ES-I3 (cell line): ENCODE measurements around the gene TBC1D12.

ENCODE experiments used
- H3K36me3 ChIP-seq: 2 replicates; pipeline ENCODE4 v1.6.1; 2013; ENCODE audit warnings: mild to moderate bottlenecking, low read length, control low read depth, moderate library complexity; ENCODE audit not compliant: insufficient read depth
- H3K4me1 ChIP-seq: 2 replicates; pipeline ENCODE4 v1.6.1; 2013; ENCODE audit warnings: mild to moderate bottlenecking, control low read depth, low read length; ENCODE audit not compliant: insufficient read depth
- H3K9ac ChIP-seq: 2 replicates; pipeline ENCODE4 v1.6.1; 2013; ENCODE audit warnings: low read depth, mild to moderate bottlenecking, low read length, moderate library complexity
- H3K9me3 ChIP-seq: 2 replicates; pipeline ENCODE4 v1.6.1; 2013; ENCODE audit warnings: mild to moderate bottlenecking, low read length, moderate library complexity; ENCODE audit not compliant: control insufficient read depth, insufficient read depth

TBC1D12 gene

DNA sequence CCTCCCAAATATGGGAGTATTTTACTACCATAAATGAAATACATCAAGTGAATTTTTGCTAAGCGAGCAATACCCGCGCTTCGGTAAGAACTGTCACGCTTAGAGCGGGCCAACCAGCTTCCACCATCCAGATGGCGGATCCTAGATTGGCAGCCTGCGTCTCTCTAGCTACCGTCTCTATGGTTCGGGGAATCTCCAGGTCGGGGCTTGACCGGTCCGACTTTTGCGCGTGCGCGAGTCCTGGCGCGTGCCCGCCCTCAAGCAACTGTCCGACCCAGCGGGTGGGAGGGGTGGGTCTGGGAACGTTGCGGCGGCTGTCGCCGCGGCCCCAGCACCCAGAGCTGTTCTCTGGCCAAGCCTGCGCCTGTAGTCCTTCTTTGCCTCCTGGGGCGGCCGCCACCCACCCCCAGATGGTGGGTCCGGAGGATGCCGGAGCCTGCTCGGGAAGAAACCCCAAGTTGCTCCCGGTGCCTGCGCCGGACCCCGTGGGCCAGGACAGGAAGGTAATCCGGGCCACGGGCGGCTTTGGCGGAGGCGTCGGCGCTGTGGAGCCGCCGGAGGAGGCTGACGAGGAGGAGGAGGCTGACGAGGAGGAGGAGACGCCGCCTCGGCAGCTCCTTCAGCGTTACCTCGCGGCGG lies at the start of gene TBC1D12:
Gene TBC1D12, plus strand, starts transcription at position 338 of the 639 bp plus-strand sequence. Its CDS starts 73 bp downstream, at position 411.
- Histone ChIP-seq H3K9me3 (no peaks in the 10 kb centered on the region), H3K9ac (peak within 1 kb of the TSS; percentile 73), H3K4me1 (no peaks in the 10 kb centered on the region), H3K36me3 (no peaks in the 10 kb centered on the region)

GRCh38 chr10:94353336-94353735 lies 49.0 kb upstream of the TBC1D12 start:
- Histone ChIP-seq H3K36me3 (peaks cover 4% of the 10 kb centered on the region; the same call in 1 of the 2 replicates), H3K4me1 (0 out of 2 replicates have a peak, but pooled peaks cover 4% of the 10 kb centered on the region), H3K9me3 (no peaks in the 10 kb centered on the region), H3K9ac (no peak overlapping the region)

- Histone ChIP-seq H3K4me1 (peaks cover 9% of the 10 kb centered on the region; the same call in 1 of the 2 replicates), H3K9ac (no peak overlapping the region), H3K36me3 (peaks cover 4% of the 10 kb centered on the region; the same call in 1 of the 2 replicates), H3K9me3 (no peaks in the 10 kb centered on the region)
These were observed 46.5 kb upstream of the TBC1D12 start for GRCh38 chr10:94355841-94356240.

GRCh38 chr10:94357193-94357592 lies 45.1 kb upstream of the TBC1D12 start:
- Histone ChIP-seq H3K9me3 (no peaks in the 10 kb centered on the region), H3K4me1 (peaks cover 11% of the 10 kb centered on the region), H3K36me3 (peaks cover 4% of the 10 kb centered on the region; the same call in 1 of the 2 replicates), H3K9ac (no peak overlapping the region)

GRCh38 chr10:94358480-94358879 lies 43.9 kb upstream of the TBC1D12 start:
- H3K36me3 ChIP-seq, result peaks cover 4% of the 10 kb centered on the region; the same call in 1 of the 2 replicates
- no peaks in the 10 kb centered on the region for H3K9me3 ChIP-seq
- peaks cover 11% of the 10 kb centered on the region for H3K4me1 ChIP-seq
- no peak overlapping the region; the same call in 1 of the 2 replicates for H3K9ac ChIP-seq

- Histone ChIP-seq H3K36me3 (peaks cover 4% of the 10 kb centered on the region; the same call in 1 of the 2 replicates), H3K9ac (0 out of 2 replicates have a peak overlapping the region, but pooled peaks have one; percentile 92), H3K4me1 (peaks cover 11% of the 10 kb centered on the region), H3K9me3 (no peaks in the 10 kb centered on the region)
These were observed 41.1 kb upstream of the TBC1D12 start for GRCh38 chr10:94361171-94361794.

DNA sequence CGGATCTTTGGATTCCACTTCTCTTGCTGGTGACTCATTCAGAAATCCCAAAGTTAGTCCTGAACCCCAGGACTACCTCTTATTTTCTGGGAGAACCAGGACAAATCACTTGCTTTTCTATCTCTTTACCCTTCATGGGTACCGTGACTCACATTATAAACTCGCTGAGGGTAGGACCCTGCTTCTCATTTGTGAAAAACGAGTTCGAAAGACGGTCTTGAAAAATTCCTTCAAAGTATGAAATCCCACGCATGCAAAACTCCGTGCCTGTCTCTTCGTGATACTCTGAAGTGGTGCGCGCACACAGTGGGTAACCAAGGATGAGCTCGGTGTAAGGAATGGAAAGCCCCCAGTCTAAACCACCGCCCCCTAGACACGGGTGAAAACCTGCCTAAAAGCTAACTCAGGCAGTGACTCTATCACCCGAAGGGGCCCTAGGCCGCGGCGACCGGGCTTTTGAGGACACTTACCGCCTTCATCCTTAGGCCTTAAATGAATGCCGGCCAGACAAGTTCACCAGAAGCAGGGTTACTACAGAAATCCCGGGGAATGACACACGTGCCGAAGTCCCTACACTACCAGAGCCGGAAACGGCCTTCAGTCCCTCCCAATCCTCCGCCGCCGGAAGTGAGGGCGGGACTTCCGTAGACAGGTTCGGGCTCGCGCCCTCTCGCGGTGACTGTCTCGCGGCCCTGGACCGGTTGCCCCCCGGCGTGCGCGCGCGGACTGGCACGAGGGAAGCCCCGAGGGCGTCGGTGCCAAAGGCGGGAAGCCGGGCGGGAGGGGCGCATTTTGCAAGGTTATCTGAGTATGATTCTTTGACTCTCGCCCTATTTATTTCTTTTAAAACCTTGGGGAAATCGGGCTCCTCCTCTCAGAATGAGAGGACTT lies 39.7 kb upstream of the TBC1D12 start, which contains the start of gene NOC3L:
Gene NOC3L, minus strand, starts transcription at position 580 of the 891 bp plus-strand sequence. Its CDS starts 101 bp downstream, at position 479.
- Histone ChIP-seq H3K9me3 (no peaks in the 10 kb centered on the region), H3K36me3 (peaks cover 4% of the 10 kb centered on the region; the same call in 1 of the 2 replicates), H3K9ac (peak within 1 kb of the TSS; percentile 92), H3K4me1 (peaks cover 11% of the 10 kb centered on the region)

DNA sequence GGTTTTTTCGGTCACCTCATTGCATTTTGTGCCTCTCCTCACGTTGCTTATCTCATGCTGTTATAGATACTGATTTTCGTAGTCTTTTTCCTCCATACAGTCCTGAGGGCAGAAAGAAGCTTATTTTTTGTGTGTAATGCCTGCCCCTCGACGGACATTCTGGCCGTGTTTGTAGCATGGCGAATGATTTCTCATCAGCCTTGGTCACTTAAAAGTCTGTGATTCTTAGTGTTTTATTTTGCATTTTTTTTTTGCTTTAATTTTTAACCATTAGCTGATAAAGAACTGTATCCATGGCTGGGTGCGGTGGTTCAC lies 39.1 kb upstream of the TBC1D12 start:
- Histone ChIP-seq H3K36me3 (peaks cover 1% of the 10 kb centered on the region; the same call in 1 of the 2 replicates), H3K9me3 (no peaks in the 10 kb centered on the region), H3K4me1 (peaks cover 9% of the 10 kb centered on the region), H3K9ac (peak overlapping the region; percentile 92; the same call in 1 of the 2 replicates)

DNA sequence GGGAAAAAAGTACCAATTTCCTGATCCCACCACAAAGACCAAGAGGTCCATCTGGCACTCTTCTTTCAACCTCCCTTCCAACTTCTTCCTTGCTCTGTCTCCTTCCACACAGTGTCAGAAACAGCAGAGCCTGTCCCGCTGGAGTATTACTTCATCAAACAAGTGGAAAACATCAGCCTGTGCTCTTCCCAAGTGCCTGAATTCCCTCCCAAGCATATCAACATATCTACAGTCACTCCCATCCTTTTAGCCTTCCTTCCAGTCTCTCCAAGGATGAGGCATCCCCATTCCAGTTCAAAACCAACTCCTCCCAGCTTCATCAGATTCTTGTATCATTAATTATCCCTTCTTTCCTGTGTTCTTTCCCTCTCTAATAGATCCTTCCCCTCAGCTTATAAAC lies 37.9 kb upstream of the TBC1D12 start:
- Histone ChIP-seq H3K9ac (no peak overlapping the region), H3K4me1 (peaks cover 3% of the 10 kb centered on the region; the same call in 1 of the 2 replicates), H3K9me3 (no peaks in the 10 kb centered on the region), H3K36me3 (no peaks in the 10 kb centered on the region; the same call in 1 of the 2 replicates)

DNA sequence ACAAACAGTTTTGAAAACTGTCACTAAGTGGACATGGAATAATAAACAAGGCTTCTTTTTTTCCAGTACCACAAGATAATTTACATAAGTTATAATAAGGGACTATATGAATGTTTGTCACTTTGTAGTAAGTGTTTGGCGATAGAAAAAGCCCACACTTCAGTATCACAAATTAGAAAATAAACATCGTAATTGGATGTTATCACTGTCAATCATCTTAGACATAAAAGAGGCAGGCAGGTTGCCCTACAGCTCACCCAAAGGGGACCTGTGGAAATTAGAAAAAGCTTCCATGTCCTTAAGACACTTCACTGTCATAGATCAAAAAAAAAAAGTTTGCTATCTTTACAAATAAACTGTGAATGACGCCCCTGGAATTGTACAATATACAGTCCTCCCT lies 36.0 kb upstream of the TBC1D12 start:
- H3K9me3 ChIP-seq, result no peaks in the 10 kb centered on the region
- no peak overlapping the region for H3K9ac ChIP-seq
- no peaks in the 10 kb centered on the region for H3K36me3 ChIP-seq
- H3K4me1 ChIP-seq, result no peaks in the 10 kb centered on the region

- Histone ChIP-seq H3K36me3 (no peaks in the 10 kb centered on the region), H3K4me1 (no peaks in the 10 kb centered on the region), H3K9me3 (no peaks in the 10 kb centered on the region), H3K9ac (no peak overlapping the region)
These were observed 31.8 kb upstream of the TBC1D12 start for GRCh38 chr10:94370501-94370900.

- Histone ChIP-seq H3K9ac (no peak overlapping the region), H3K36me3 (no peaks in the 10 kb centered on the region), H3K9me3 (no peaks in the 10 kb centered on the region), H3K4me1 (no peaks in the 10 kb centered on the region)
These were observed 27.0 kb upstream of the TBC1D12 start for GRCh38 chr10:94375374-94375773.

DNA sequence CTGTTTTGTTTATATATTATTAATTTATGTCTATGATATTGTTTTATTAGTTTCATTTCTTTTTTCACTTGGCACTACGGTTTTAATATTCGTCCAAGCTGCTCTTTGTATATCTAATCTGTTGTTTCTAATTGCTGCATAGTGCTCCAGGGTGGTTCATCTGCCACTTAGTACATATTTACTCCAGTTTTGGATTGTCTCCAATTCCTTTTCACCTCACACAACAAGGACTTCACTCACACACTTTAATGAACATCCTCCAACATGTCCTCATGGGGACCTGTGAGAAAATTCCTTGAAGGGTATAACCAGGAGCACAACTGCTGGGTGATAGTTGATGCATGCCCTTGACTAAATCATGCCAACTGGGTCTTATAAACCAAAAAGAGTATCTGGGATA lies 25.5 kb upstream of the TBC1D12 start:
- H3K9me3 ChIP-seq, result no peaks in the 10 kb centered on the region

GRCh38 chr10:94383530-94383929 lies 18.8 kb upstream of the TBC1D12 start:
- H3K9me3 ChIP-seq, result no peaks in the 10 kb centered on the region
- no peaks in the 10 kb centered on the region for H3K4me1 ChIP-seq
- no peaks in the 10 kb centered on the region for H3K36me3 ChIP-seq
- H3K9ac ChIP-seq, result no peak overlapping the region

More for the DNA sequence above, 25.5 kb upstream of the TBC1D12 start:
- Histone ChIP-seq H3K4me1 (no peaks in the 10 kb centered on the region), H3K9ac (no peak overlapping the region), H3K36me3 (no peaks in the 10 kb centered on the region)
